Ishikawa (cell line): ENCODE results near the gene EXOC6.

ENCODE experiments used
- CEBPB ChIP-seq: IDR thresholded peaks from 2 replicates; pipeline ENCODE4 v1.6.1; 2012
- CREB1 ChIP-seq: IDR thresholded peaks from 2 replicates; pipeline ENCODE4 v1.6.1; 2012; ENCODE audit warnings: low read depth
- EP300 ChIP-seq: IDR thresholded peaks from 2 replicates; pipeline ENCODE4 v1.6.1; 2012; ENCODE audit warnings: borderline replicate concordance
- FOXM1 ChIP-seq: IDR thresholded peaks from 2 replicates; pipeline ENCODE4 v1.6.1; 2012; ENCODE audit warnings: low read depth, borderline replicate concordance
- NFIC ChIP-seq: IDR thresholded peaks from 2 replicates; pipeline ENCODE4 v1.6.1; 2012
- RAD21 ChIP-seq: IDR thresholded peaks from 2 replicates; pipeline ENCODE4 v1.6.1; 2012; ENCODE audit warnings: low read depth
- TAF1 ChIP-seq: IDR thresholded peaks from 2 replicates; pipeline ENCODE4 v1.6.1; 2012; ENCODE audit warnings: low read depth, mild to moderate bottlenecking
- TEAD4 ChIP-seq: IDR thresholded peaks from 2 replicates; pipeline ENCODE4 v1.6.1; 2012
- USF1 ChIP-seq: IDR thresholded peaks from 2 replicates; pipeline ENCODE4 v1.6.1; 2012
- ZBTB7A ChIP-seq: IDR thresholded peaks from 2 replicates; pipeline ENCODE4 v1.6.1; 2012; ENCODE audit warnings: low read depth

- TF ChIP-seq CEBPB: no peak
- no peak for TF ChIP-seq CREB1
- no peak for TF ChIP-seq RAD21
- TF ChIP-seq TEAD4: no peak
- no peak for TF ChIP-seq TAF1
- no peak for TF ChIP-seq FOXM1
- TF ChIP-seq NFIC: no peak
- no peak for TF ChIP-seq EP300
- TF ChIP-seq ZBTB7A: no peak
- no peak for TF ChIP-seq USF1
Measured at GRCh38 chr10:92999191-92999590, 150.9 kb downstream of the EXOC6 start.
